GM12875 (cell line): Measurements from ENCODE around the gene ZBTB20.

Source experiments
- H3K4me3 ChIP-seq: one replicate; pipeline ENCODE4 v1.5.1; 2011; ENCODE audit warnings: low read depth, low read length, control low read depth
- TF ChIP-seq, protein P1 (sequence below): IDR thresholded peaks from 2 replicates; pipeline ENCODE4 v1.5.1; 2011; ENCODE audit warnings: low read depth, mild to moderate bottlenecking, control low read depth, inconsistent platforms, low read length, moderate library complexity, borderline replicate concordance; ENCODE audit not compliant: insufficient read depth

ZBTB20 gene

DNA sequence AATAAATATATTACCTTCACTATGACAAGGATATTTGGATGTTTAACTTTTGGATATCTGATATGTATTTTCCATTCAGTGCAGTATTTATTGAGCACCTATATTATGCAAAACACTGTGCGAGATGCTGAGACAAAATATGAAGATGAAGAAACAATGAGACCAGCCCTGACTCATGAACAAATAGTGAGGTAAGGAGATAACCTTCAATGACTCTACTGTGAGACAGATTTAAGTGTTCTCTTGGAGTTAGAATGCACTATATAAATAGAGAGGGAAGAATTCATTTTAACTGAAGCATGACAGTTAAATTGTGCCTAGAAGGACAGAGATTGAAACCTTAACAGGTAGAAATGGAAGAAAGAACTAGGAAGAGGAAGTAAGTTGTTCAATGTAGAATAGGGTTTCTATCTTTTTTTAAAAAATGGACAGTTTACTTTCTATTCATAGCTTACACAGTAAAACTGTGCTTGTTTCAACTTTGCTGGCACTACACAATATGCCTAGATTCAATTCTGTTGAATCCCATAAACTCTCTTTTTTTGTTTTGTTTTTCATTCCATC, 124.2 kb downstream of the ZBTB20 start:
- TF ChIP-seq, protein P1, sequence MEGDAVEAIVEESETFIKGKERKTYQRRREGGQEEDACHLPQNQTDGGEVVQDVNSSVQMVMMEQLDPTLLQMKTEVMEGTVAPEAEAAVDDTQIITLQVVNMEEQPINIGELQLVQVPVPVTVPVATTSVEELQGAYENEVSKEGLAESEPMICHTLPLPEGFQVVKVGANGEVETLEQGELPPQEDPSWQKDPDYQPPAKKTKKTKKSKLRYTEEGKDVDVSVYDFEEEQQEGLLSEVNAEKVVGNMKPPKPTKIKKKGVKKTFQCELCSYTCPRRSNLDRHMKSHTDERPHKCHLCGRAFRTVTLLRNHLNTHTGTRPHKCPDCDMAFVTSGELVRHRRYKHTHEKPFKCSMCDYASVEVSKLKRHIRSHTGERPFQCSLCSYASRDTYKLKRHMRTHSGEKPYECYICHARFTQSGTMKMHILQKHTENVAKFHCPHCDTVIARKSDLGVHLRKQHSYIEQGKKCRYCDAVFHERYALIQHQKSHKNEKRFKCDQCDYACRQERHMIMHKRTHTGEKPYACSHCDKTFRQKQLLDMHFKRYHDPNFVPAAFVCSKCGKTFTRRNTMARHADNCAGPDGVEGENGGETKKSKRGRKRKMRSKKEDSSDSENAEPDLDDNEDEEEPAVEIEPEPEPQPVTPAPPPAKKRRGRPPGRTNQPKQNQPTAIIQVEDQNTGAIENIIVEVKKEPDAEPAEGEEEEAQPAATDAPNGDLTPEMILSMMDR: no peak
- no peak overlapping the region for H3K4me3 ChIP-seq

DNA sequence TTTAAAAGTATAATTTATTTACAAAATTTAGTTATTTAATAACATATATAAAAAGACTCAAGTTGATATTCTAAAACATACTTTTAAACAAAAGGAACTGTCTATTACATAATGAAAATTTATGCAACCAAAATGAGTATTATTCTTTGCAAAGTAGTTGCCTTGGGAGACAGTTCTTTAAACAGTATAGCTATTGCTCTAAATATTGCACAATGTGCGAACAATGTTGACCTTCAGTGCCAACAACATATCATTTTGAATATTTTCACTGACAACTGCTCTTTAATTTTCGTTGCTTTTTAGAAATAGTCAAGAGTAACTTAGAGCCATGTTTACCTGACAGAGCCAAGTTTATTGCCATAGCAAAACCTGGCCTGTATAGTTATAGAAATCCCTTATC, 124.9 kb downstream of the ZBTB20 start:
- H3K4me3 ChIP-seq: no peak overlapping the region
- TF ChIP-seq, protein P1: no peak

DNA sequence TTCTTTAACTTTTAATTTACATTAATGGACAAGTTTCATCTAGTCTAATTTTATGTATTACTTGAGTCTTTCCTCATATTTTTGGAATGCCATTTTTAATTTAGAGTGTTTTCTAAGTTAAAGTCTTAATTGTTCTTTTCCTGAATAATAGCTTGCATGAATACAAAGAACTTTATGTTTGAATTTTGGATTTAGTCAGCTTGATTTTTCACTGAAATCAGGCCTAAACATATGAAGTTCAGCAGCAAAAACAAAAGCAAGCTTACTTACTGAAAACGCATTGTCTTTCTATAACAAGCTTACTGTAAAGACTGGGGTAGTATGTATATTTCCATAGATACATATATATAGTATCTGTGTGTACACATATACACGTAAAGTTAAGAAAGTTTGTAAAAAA, 126.0 kb downstream of the ZBTB20 start:
- no peak overlapping the region for H3K4me3 ChIP-seq
- TF ChIP-seq, protein P1: no peak

DNA sequence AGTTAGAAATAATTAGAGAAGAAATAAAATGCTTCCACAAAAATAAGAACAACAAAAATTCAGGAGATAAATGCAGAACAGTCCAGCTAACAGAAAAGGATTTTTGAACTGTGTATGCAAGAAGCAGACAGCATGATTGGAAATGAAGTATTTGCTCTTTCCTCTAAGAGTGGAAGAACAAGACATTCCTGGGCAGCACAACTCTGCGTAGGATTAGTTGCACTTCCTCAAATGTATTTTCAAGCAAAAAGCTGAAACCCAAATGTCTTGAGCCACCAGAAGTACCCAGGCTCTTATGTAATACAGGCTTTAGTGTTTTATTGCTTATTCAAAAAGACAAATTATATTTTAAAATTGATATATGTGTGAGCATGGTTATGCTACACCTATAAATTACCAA, 127.2 kb downstream of the ZBTB20 start:
- TF ChIP-seq, protein P1: no peak
- no peak overlapping the region for H3K4me3 ChIP-seq

DNA sequence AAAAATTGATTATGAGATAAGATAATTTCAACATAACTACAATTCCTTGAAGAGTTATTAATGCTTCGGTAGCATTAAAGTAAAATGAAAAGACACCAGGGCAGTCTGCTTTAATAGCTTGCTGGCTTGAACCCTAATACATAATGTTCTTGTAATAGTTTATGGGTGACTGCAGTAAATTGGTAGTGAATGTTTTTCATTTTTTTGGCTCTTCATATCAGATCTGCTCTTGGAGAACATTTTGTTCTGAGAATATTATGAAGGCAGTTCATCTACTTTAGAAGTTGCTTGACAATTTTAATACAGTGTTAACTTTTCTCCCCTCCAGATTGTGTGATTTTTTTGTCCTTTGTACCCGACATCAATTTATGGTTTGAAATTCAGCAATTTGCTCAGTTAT, 128.4 kb downstream of the ZBTB20 start:
- TF ChIP-seq, protein P1: no peak
- H3K4me3 ChIP-seq: no peak overlapping the region

DNA sequence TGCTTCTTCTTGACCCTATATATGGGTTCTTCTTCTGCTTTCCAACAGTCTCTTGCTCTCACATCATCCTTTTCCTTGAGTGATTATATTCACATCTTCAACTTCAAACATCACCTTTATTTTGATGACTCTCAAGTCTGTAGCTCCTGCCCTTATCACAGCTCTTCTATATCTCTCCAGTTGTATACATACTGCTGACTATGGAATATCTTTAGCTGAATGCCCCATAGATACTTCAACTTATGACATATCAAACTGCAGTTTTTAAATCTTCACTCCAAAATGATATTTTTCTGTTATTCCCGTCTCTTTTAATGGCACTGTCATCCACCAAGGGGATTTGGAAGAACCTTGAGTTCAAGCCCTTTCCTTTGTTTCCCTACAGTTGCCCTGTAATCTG, 139.1 kb downstream of the ZBTB20 start:
- TF ChIP-seq, protein P1: no peak
- H3K4me3 ChIP-seq: no peak overlapping the region

DNA sequence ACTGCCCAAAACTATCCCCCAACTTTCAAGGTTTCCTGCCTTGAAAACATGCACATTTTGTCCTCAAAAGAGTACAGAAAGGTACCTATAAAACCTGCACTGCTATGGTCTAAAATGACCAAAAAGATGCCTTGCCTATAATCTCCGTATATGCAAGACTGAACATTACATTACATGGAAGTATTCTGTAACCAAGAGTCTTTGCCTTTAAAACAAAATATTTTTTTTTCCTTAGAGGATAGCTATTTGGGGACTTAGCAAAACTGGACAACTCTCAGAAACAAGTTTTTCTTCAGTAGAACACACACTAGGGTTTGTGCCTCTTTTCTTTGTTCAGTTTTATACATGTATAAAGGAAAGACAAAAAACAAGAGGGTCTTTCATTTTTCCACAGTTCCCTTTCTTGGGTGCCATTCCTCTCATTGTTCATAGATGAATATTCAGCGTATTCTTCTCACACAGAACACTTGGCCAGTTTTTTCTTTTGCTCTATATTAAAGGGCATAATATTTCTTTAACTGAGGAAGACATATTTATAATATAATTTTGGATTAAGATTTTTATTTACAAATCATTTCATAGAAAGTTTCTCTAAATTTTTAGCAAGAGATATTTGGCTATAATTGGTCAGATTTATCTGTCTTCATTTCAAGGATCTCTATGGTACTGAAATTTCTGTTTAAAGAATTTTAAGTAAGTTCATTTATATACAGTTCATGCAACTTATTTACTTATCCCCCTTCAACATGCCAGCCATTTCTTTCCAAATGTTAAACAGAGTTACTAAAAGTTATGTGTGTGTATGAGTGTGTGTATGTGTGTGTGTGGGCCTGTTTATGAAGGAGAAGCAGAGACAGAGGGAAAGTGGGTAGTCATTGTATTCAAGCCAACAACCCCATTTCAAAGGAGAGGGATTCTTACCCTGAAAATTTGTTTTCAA, 142.6 kb downstream of the ZBTB20 start:
- no peak overlapping the region for H3K4me3 ChIP-seq
- TF ChIP-seq, protein P1: no peak
